ENCODE measurements around the gene LIN52.

- TF ChIP-seq EZH2phosphoT487 (IDR thresholded peaks at IDR 0.05; ENCODE audit: insufficient read depth, low read depth) (0 out of 2 replicates have a peak, but pooled peaks have one; percentile 37), EZH2 (IDR thresholded peaks at IDR 0.05; ENCODE audit: insufficient read depth, poor library complexity, severe bottlenecking) (no peak)
Observed at GRCh38 chr14:74243051-74243450, 158.3 kb downstream of the LIN52 start.
